Measurements from ENCODE around the gene NFU1. TPM values are rescaled to one million over a fixed set of nuclear protein-coding genes. Genes with fewer than 3 reads are reported as not detected.
A peak's percentile ranks its signal among the peaks of the same experiment; 100 is the strongest.

Gene NFU1
- total and polyA plus RNA-seq, 2 of the 13 experiments (the other 11 are each of a cell fraction or from before 2014, with no cell fraction given), result 39.1 to 84.0 TPM

GRCh38 chr2:69384618-69385081 is 52.6 kb downstream of the NFU1 start:
- peaks cover 6 to 19% of the 10 kb centered on the region in 2 experiments for H3K36me3 ChIP-seq (replicated peaks in 1 of 2; ENCODE audit: control insufficient read depth in 1 of 2, insufficient read depth in 2 of 2, low read length in 2 of 2)
- no peaks in the 10 kb centered on the region; a peak in 1 of 5 replicates for H3K27me3 ChIP-seq (ENCODE audit: control insufficient read depth in 1 of 2, insufficient read depth in 2 of 2, low read length in 2 of 2)
- TF ChIP-seq U2AF2 (IDR thresholded peaks at IDR 0.05; ENCODE audit: low read depth, low read length) (peak; percentile 47; the same call in 1 of the 2 replicates), RBM22 (optimal IDR thresholded peaks at IDR 0.05; ENCODE audit: low read length) (no peak), ZNF280B (CRISPR knock-in tag; IDR thresholded peaks at IDR 0.05; ENCODE audit: borderline replicate concordance) (no peak), TP53 (CRISPR knock-in tag; conservative IDR thresholded peaks at IDR 0.05) (no peak), ATM (IDR thresholded peaks at IDR 0.05; ENCODE audit: borderline replicate concordance) (0 out of 2 replicates have a peak, but pooled peaks have one; percentile 15), SRSF9 (IDR thresholded peaks at IDR 0.05; ENCODE audit: borderline replicate concordance, insufficient read depth, low read depth, low read length, poor library complexity, severe bottlenecking) (peak; percentile 61), KAT7 (CRISPR knock-in tag; IDR thresholded peaks at IDR 0.05; ENCODE audit: borderline replicate concordance) (0 out of 2 replicates have a peak, but pooled peaks have one; percentile 5), ZBTB40 (IDR thresholded peaks at IDR 0.05) (no peak), ZBTB40 (CRISPR knock-in tag; IDR thresholded peaks at IDR 0.05) (no peak)
- H2AFZ ChIP-seq (ENCODE audit: low read length), result no peak overlapping the region
- intact Hi-C loops (cut with micrococcal nuclease; ENCODE audit: unreplicated experiment) (loop anchor here (10.0 kb wide), 1 partner anchor 210 kb away; no protein-coding TSS in a partner anchor), in situ Hi-C loops (cut with HindIII; ENCODE audit: extremely low pct_ligation_motif_present, low pct_unique_long_range_greater_than_20kb) (no loop called here)
- H3K79me2 ChIP-seq (ENCODE audit: insufficient read depth, low read length), result peaks cover 74% of the 10 kb centered on the region
- ATAC-seq (no peak), FAIRE-seq (no peak), DNase-seq (ENCODE audit: low spot score) (no peak)
- BruUV-seq (replicated peaks), result no TSS peak
- CTCF ChIA-PET (ENCODE audit: low intra/inter-chr PET ratio, low total read pairs), result no interaction called here
- POLR2A ChIA-PET, result no interaction called here
- H4K20me1 ChIP-seq (ENCODE audit: insufficient read depth, low read length), result peaks cover 41% of the 10 kb centered on the region
- H3K4me1 ChIP-seq (ENCODE audit: insufficient read depth, low read length), result peaks cover 61% of the 10 kb centered on the region
- no peak overlapping the region for H3K27ac ChIP-seq (ENCODE audit: extremely low read length, insufficient read depth, low read length)
- H3K4me3 ChIP-seq (replicated peaks in 1 of 3; ENCODE audit: insufficient read depth in 1 of 3, low read depth in 2 of 3, low read length in 3 of 3), result peak overlapping the region in 2 of 3 experiments; percentile 24 to 79; a peak in 2 of 6 replicates
- WGBS (ENCODE audit: low lambda C conversion rate), result 91% methylated on average over 5 of the region's 5 CpGs
- peak overlapping the region; percentile 87 for H3K4me2 ChIP-seq (ENCODE audit: low read depth, low read length)
- no peaks in the 10 kb centered on the region for H3K9me3 ChIP-seq (ENCODE audit: low read length)
- H3K9ac ChIP-seq (ENCODE audit: insufficient read depth, low read depth, low read length), result peak overlapping the region; percentile 17; the same call in 1 of the 2 replicates

Measured in HepG2 (cell line).